Measurements from ENCODE around the gene CAPN12.

The CAPN12 gene

GRCh38 chr19:38739440-38740256 lies 4.6 kb downstream of the CAPN12 start:
- DNase-seq (ENCODE audit: extremely low read depth in 1 of 2, low read depth in 1 of 2), result no peak

- DNase-seq (ENCODE audit: extremely low read depth in 1 of 2, low read depth in 1 of 2), result no peak
Measured at GRCh38 chr19:38737921-38738737, 6.1 kb downstream of the CAPN12 start.

- no peak for DNase-seq (ENCODE audit: extremely low read depth in 1 of 2, low read depth in 1 of 2)
Measured at GRCh38 chr19:38737281-38737865, 6.9 kb downstream of the CAPN12 start.

GRCh38 chr19:38736413-38737280 lies 7.6 kb downstream of the CAPN12 start:
- peak in 1 of 2 donors; percentile 66 for DNase-seq (ENCODE audit: extremely low read depth in 1 of 2, low read depth in 1 of 2)

- peak in 1 of 2 donors; percentile 53 for DNase-seq (ENCODE audit: extremely low read depth in 1 of 2, low read depth in 1 of 2)
Measured at GRCh38 chr19:38736036-38736412, 8.2 kb downstream of the CAPN12 start.

- DNase-seq (ENCODE audit: extremely low read depth in 1 of 2, low read depth in 1 of 2), result no peak
Measured at GRCh38 chr19:38735257-38735686, 9.0 kb downstream of the CAPN12 start.

- no peak for DNase-seq (ENCODE audit: extremely low read depth in 1 of 2, low read depth in 1 of 2)
Measured at GRCh38 chr19:38734426-38735256, 9.6 kb downstream of the CAPN12 start.

GRCh38 chr19:38734176-38734425 lies 10.2 kb downstream of the CAPN12 start:
- DNase-seq (ENCODE audit: extremely low read depth in 1 of 2, low read depth in 1 of 2), result no peak

GRCh38 chr19:38733493-38734175 lies 10.6 kb downstream of the CAPN12 start:
- DNase-seq (ENCODE audit: extremely low read depth in 1 of 2, low read depth in 1 of 2), result no peak

- no peak for DNase-seq (ENCODE audit: extremely low read depth in 1 of 2, low read depth in 1 of 2)
Measured at GRCh38 chr19:38733241-38733492, 11.1 kb downstream of the CAPN12 start.

- no peak for DNase-seq (ENCODE audit: extremely low read depth in 1 of 2, low read depth in 1 of 2)
Measured at GRCh38 chr19:38731654-38732301, 12.5 kb downstream of the CAPN12 start.

- DNase-seq (ENCODE audit: extremely low read depth in 1 of 2, low read depth in 1 of 2), result no peak
Measured at GRCh38 chr19:38730731-38731589, 13.3 kb downstream of the CAPN12 start.

- no peak for DNase-seq (ENCODE audit: extremely low read depth in 1 of 2, low read depth in 1 of 2)
Measured at GRCh38 chr19:38730470-38730730, 13.9 kb downstream of the CAPN12 start.

- DNase-seq (ENCODE audit: extremely low read depth in 1 of 2, low read depth in 1 of 2), result peak; percentile 51 to 70
Measured at GRCh38 chr19:38729653-38730469, 14.4 kb downstream of the CAPN12 start.

- no peak for DNase-seq (ENCODE audit: extremely low read depth in 1 of 2, low read depth in 1 of 2)
Measured at GRCh38 chr19:38728752-38729541, 15.3 kb downstream of the CAPN12 start.

GRCh38 chr19:38727868-38728660 lies 16.2 kb downstream of the CAPN12 start:
- DNase-seq (ENCODE audit: extremely low read depth in 1 of 2, low read depth in 1 of 2), result no peak

All from stimulated activated CD8-positive, alpha-beta memory T cell treated with anti-CD3 and anti-CD28 coated beads, Interleukin-7, amount 100 ng/mL, for 48 hours (primary cell).